Activated CD4-positive, CD25-positive, alpha-beta regulatory T cell treated with anti-CD3 and anti-CD28 coated beads, Interleukin-2, amount 50 U/mL, for 16 hours (primary cell): Measurements from ENCODE around the gene PRKN.

Experiments
- DNase-seq: peaks from one replicate; pipeline ENCODE4 v3.0.0-alpha.2; 2020; ENCODE audit warnings: low read depth, low spot score

Gene PRKN

DNA sequence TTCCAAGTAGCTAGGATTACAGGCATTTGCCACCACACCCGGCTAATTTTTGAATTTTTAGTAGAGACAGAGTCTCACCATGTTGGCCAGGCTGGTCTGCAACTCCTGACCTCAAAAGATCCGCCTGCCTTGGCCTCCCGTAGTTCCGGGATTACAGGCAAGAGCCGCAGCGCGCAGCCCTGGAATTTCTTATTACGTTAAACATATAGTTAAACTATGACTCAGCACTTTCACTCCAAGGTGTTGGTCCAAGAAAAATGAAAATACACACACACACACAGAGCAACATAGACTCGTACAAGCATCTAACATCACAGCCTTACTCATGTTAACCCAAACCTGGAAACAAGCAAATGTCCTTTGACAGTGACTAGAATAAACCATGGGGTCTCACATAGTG lies 663.9 kb downstream of the PRKN start:
- DNase-seq, result no peak

DNA sequence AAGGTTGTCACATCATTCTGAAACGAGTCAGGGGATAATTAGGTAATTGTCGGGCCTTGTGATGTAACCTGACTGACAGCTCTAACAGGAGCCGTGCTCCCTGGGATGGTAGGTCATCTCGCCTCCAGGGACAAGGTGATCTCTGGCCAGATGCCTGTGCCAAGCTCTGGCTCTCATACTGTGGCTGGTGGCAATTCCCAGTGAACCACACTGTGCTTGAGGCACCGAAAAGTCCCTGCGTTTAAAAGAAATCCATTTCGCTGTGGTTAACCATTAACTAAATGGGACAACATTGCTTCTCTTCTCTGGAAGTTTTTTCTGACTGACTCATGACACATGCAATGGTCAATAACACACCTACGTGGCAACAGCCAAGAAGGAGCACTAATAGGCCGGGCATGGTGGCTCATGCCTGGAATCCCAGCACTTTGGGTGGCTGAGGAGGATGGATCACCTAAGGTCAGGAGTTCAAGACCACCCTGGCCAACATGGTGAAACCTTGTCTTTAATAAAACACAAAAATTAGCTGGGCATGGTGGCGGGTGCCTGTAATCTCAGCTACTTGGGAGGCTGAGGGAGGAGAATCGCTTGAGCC lies 669.2 kb downstream of the PRKN start:
- DNase-seq, result no peak

DNA sequence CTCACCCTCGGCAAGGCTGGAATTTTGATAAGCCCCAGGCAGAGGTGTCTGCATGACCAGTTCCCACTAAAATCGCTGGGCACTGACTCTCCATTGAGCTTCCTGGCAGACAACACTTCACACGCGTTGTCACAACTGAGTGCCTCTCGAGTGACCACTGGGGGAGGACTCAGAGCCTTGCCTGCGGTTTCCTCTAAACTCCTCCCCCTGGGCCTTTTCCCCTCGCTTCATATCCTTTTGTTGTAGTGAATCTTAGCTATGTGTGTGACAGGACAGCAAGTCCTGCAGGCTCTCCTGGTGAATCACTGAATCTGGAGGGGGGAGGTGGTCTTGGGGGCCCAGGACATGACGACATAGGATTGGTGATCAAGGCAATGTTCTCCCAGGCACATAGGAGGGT lies 670.8 kb downstream of the PRKN start:
- DNase-seq, result no peak

DNA sequence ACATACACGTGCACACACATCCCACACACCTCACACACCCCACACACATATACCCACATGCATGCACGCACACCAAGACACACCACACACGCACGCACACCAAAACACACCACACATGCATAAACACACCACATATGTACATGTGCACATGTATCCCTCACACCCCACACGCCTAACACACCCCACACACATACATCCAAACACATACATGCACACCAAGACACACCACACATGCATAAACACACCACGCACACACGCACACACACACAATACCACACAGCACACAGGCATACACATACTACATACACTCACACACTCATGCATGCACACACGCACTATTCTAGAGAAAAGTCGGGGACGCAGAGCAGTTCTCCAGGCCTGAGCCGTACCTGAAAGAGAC lies 671.5 kb downstream of the PRKN start:
- DNase-seq, result no peak

DNA sequence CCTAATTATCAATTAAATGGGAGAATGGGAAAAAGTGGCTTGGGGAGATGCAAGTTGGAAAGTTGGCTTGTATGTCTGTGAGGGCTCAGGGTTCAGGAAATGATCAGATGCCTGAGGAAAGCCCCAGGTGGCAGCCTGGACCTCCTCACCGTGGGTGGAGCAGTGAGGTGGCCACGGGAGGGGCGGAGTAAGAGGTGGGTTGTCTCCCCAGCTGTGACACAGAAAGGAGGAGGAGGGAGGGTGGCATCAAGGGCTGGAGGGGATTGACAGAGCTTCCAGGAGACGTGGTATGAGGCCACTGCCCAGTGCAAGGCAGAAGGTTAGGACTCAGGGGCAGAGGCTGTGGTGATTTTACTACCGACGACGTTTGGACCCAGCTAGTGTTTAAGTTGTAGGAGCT lies 672.2 kb downstream of the PRKN start:
- DNase-seq, result no peak

DNA sequence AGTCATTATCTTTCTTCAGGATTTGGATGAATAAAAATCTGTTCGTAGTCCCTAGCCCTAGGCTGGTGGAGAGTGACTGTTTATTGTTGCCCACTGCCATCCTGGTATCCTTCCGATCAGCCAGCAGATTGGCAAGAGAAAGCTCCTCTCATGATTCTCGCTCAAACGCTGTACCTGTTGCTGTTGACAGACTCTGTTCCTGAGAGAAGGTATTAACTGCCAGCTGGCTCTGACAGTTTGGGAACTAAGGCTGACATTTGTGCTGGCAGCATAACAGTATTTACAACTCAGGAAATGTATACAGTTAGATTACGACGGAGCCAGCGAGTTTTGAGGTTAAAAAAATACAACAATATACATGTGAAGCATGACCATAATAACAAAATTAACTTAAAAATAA lies 674.5 kb downstream of the PRKN start:
- DNase-seq, result no peak

DNA sequence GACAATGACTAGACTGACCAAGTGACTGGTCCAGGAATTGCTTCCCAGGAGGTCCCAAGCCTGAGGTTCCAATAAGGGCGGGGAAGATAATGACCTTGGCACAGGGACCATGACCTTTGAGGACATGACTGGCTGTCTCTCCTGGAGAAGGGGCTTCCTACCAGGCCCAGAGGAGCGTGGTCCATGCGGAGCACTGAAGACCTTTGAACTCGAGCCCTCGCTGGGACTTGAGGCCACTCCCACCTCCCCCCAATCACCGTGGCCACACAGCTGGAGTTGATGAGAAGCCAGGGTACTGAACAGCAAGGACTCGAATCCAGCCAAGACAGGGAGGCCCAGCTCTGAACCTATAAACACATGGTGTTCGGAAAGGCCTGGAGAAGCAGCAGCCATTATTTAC lies 677.0 kb downstream of the PRKN start:
- DNase-seq, result no peak

DNA sequence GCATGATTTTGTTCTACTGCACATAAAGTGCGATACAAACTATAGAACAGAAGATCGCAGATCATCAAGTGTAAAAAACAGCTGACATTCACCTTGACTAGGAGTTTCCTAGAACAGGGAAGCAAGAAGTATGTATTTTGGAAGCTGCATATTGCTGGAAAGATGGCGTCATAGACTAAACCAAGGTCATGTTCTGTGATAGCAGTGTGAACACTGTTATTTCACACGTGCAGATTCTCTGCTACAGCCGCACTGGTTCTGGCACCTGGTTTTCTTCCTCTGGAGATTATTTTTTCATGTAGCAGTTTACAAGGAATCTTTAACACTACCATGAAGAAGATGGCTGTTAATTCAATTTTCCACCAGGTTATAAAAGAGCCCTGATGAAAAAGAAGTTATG lies 681.2 kb downstream of the PRKN start:
- no peak for DNase-seq

DNA sequence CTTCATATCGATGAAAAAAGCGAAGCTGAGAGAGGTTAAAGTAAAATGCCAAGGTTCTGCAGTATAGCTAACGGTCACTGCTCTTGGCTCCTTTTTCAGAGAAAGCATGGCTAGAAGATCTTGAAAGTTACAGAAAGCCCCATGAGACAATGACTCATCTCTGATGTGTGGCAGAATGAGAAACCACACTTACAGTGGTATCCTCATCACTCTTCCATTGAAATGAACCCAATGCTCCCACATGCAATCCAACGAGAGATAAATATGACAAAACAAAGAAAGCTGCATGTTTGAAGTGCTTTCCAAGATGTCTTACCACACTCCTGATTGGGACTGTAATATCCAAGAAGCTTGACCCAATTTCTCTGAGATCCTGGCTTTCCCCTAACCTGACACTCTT lies 694.9 kb downstream of the PRKN start:
- no peak for DNase-seq

DNA sequence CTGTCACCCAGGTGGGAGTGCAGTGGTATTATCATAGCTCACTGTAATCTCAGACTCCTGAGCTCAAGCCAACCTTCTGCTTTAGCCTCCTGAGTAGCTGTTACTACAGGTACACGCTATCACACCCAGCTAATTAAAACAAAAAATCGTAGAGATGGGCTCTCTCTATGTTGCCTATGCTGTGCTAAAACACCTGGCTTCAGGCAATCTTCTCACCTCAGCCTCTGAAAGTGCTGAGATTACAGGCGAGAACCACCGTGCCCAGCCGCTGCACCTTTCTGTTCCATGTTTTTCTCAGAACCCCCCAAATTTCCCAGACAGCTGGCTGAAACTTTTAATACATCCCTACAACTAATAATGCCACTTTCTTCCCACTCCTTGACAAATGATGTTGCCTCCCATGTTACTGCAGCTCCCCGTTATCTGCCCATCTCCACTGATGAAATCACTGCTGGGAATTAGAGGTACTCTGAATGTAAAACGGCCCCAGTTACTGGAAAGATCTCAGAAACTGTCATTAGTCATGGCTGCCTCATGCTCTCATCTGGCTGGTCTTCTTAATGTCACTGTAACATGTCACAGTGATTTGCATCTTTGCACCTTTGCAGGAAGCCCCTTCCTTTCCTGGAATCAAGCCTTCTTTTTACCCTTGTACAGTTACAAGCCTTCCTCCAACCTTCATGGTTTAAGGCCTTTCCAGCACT lies 697.5 kb downstream of the PRKN start:
- DNase-seq, result no peak

DNA sequence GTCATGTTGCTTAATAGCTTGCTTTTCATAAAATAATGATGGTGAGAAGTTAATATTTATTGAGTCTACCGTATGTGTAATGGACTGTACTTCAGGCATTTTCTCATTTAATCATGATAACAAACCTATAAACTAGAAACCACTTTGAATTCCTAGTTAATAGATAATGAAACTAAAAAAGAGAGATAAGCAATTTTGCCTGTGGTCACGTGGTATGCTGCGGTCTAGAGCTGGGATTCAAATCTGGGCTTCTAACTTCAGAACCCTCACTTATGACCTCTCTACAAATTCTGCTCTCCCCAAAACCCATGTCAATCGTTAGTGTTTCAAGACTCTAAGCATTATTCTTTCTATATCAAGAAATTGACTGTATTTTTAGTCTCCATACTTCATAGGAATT lies 700.7 kb downstream of the PRKN start:
- DNase-seq, result no peak

DNA sequence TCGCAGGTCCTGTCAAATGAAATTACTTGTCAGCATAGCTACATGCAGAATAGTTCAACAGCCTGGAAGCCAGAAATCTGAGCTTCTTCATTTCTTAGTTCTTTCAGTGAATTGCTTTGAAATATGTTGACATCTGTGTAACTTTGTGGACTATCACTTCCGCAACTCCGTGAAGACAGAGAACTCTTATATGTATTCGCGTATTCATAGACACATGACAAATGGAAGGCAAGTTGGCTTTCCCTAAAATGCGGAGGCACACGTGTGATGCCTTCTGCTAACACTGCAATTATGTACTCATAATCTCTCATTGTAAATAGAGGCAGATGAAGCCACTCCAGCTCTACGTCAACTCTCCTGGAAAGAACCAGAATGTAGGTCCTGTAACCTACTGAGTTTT lies 701.5 kb downstream of the PRKN start:
- no peak for DNase-seq

DNA sequence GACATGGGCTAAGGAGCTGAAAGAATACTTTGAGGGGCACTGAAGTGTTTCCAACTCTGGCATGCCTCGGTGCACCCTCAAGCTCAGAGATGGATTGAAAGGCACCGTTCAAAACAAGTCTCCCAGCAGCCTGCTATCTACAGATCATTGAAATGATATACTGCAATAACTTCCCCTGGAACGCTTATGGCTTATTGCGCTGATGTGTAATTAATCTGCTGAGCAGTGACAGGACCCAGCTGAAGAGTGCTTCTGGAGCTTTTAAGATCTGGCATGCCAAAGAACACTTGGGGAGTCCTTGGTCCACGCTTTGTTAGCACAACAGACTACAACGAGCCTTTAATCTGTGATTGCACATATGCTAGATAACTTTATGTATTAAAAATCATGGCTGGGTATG lies 708.2 kb downstream of the PRKN start:
- DNase-seq, result no peak

DNA sequence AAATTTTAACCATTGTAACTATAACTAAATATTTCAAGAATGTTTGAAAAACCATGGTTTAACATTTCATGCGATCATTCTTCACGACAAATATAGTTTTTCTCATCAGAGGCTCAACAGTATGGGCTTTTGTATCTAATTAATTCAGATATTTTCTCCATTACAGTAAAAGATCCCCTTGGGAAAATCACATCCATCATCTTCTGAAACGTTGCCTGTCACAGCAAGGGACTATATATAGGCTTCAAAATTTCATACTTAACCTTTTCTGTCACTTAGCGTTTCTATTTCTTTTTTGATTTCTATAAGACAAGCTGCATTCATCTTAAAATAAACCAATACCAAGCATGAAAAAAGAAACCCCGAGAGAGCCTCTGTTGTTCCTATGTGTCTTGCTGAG lies 710.0 kb downstream of the PRKN start:
- no peak for DNase-seq

DNA sequence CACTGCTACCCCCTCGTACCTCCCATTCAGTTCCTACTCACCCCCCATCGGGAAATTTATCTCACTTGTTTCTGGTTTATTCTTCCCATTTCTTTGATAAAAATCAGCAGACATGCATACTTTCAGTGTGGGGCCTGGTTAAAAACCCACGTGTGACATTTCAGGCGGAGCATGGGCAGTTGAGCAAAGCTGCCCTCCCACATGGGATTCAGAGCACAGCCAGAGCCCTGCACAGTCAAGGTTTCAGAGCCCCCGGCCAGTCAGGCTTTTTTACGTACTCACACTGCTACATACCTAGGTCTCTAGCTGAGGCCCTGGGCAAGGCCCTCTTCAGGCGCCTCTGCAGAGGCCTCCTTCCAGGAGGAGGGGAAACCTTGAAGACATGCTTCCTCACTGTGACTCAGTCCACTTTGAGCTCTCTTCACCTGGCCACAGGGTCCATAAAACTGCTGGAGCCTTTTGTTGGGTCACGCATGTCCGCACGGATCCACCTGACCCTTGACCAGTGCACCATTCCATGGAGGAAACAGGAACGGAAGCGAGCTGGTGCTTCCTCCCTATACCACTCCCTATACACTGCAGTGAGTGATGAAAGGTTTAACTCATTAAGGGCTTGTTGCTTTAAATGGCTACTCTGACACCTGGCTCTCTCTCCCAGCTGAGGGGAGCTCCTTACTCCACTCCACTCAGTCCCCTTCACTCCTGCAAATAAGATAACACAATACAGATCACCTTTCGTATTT lies 713.3 kb downstream of the PRKN start:
- no peak for DNase-seq

DNA sequence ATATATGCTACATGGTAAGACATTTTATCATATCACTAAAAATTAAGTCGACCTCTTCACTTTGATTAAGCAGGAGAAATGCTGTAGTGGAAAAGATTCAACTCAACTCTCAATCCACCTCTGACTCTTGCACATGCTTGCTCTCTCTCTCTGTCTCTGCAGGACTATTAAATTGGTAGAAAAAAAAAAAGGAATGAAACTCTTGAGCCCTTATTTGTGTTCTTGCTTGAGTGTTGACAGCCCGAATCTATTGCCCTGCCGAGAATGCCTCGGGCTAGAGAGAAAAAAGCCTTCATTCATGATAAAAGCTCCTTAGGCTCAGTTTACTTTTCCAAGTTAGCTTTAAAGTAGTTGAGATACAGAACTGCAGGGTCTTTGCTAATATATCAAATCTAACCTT lies 722.2 kb downstream of the PRKN start:
- DNase-seq, result no peak

DNA sequence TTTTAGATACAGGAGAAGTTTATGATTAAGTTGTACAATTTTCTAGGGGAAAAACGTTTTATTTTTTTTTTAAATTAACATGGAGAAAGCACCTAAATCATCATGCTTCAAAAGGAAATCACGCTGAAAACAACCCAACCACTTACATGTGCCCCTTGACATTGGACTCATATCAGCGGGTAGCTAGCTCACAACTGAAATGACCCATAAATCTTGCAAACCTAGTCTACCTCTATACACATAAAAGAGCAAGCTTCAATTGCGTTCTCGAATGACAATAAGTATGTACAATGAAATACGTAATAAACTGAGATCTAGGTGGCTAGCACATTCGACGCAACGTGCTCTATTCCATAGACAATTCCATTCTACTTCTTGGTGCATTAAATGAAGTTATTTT lies 730.8 kb downstream of the PRKN start:
- DNase-seq, result no peak

DNA sequence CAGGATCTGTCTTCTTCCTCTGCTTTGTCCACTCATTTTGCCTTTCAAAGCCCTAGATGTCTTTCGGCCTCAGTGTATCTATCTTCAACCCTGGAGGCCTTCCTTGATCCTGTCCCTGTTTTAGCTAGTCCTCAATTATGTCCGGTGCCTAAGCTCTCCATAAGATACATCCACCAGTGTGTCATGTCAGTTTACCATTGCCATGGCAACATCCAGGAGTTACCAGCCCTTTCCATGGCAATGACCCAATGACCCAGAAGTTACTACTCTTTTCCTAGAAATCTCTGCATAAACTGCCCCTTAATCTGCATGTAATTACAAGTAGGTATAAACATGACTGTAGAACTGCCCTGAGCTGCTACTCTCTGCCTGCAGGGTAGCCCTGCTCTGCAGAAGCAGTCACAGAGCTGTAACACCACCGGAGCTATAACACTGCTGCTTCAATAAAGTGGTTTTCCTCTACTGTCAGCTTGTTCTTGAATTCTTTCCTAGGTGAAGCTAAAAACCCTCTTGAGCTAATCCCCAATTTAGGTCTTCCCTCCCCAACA lies 741.6 kb downstream of the PRKN start:
- DNase-seq, result no peak

DNA sequence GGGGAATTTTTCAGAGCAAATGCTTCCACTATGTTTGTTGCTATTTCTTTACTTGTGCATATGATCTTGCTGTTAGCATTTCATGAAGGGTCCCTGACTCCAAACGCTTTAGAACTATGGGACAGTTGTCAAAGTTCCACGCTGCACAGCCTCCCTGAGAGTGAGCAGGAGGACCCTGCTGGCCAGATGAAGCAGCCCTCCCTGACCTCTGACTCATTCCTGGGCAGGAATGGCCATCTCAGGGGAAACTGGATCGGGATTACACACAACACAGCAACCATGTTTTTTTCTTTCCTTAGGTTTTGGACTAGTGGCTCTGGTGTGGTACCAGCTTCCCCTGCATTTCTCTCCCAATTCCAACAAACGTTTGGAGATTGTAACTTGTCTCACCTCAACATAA lies 742.9 kb downstream of the PRKN start:
- DNase-seq, result no peak

DNA sequence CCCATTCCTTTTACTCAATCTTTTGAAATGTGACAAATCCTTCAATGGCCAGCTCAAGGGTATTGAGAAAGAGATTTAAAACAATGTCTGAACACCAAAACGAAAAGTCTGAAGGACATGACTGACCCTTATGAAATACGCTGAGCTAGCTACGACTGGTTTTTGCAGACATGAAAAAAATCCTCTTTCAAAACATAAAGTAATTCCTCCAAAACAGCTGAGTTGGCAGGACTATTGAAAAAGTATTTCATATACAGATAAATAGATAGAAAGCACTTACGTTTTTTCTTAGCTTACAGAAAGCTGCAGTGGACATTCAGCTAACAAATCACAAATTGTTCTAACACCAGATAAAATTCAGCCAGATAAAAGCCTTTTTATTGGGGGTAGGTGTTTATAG lies 751.0 kb downstream of the PRKN start:
- no peak for DNase-seq

DNA sequence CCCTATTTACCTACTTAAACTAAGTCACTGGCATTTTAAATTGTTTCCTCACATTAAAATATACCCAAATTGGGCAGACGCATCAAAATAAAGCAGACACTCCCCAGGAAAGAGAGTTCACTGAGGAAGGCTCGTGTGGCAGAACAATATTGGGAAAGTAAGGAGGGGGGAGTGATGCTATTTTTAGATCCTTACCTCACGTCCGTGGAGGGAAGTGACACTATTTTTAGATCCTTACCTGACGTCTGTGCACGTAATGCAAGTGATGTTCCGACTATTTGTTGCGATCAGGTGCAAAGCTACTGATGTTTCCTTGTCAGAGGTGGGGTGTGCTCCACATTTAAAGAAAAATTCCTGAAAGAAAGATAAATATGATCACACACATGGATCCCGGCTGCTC lies 754.5 kb downstream of the PRKN start:
- no peak for DNase-seq

DNA sequence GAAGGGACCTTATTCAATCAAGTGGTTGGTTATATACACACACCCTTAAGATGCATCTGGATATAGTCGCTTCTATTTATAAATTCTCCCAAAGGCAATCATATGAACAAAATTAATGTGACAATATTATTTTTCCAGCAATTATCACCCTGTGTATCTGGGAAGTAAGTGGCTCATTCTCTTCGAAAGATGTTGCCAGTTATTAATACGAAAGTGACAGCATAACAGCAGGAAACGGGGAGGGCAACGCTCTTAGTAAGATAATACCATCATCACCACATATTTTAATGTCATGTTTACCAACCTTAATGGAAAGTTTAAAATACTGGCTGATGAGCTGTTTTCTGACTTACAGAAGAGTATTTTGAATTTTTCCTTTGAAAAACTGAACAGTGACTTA lies 756.5 kb downstream of the PRKN start:
- no peak for DNase-seq

DNA sequence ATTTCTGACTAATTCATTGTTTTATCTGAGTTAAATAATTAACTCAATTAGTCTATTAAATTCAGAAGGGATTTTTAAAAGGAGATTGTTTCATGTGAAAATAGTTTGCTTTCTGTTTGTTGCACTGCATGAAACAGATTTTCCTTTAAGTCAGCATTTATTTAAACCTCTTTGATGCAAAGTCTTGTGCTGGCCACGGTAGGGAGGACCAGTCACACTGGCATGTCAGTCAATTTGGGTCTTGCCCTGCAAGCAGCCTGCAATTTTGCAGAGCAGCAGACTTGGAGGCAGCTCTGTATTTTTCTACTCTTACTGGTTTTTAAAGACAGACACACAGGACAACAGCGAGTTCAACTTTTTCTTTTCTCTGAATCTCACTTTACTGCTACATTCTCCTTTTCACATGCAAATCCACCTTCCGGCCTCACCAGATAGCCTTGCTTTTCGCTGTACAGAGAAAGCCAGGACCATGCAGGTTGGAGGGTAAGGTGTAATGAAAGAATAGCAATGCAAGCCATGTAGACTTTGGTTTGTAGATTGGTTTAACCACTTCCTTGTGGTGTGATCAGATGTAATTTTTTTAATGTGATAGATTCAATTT lies 763.8 kb downstream of the PRKN start:
- no peak for DNase-seq
